T-helper 9 cell (primary cell): ENCODE measurements around the gene PI4K2B.
"Not testable (repeated sequence)": the region's sequence is repeated elsewhere in the genome, so short reads cannot be mapped to it uniquely, and the experiment has no call there.

Experiments
- DNase-seq: peaks from one replicate; pipeline ENCODE4 v3.0.0-alpha.2; 2020

PI4K2B gene

DNA sequence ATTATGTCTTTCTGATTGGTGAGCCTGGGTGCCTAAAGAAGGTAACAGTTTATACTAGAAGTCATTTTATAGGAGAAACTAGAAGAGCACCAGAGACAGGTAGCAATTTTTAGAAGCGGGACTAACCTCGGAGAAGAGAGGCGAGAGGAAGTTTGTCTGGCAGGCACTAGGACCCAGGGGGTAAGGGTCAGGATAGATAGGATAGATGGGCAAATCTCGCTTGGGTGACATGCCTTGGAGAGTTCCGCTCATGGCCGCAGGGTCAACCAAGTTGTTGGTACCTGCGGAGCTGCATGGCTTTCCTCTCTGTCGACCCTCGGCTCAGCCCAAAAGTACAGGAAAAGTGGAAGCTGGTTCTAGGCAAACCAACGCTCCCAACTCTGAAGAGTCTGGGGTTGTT lies 11.3 kb downstream of the PI4K2B start:
- no peak for DNase-seq

- DNase-seq, result no peak
These were observed 13.1 kb downstream of the PI4K2B start for GRCh38 chr4:25246680-25247611.

GRCh38 chr4:25248875-25249274 lies 15.0 kb downstream of the PI4K2B start:
- not testable (repeated sequence) for DNase-seq

- not testable (repeated sequence) for DNase-seq
These were observed 15.7 kb downstream of the PI4K2B start for GRCh38 chr4:25249494-25249893.

- no peak for DNase-seq
These were observed 18.6 kb downstream of the PI4K2B start for GRCh38 chr4:25252230-25253070.

GRCh38 chr4:25253071-25253445 lies 19.2 kb downstream of the PI4K2B start:
- DNase-seq, result no peak

DNA sequence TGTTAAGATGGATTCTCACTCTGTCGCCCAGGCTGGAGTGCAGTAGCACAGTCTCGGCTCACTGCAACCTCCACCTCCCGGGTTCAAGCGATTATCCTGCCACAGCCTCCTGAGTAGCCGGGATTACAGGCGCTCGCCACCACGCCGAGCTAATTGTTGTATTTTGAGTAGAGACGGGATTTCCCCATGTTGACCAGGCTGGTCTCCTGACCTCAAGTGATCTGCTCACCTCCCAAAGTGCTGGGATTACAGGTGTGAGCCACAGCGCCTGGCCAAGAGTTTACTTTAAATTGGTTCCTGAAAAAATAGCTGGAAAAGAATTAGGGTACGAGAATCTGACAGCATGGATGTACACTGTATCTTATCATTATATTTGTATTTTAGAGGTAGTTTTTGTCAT lies 20.0 kb downstream of the PI4K2B start:
- DNase-seq, result not testable (repeated sequence)

DNA sequence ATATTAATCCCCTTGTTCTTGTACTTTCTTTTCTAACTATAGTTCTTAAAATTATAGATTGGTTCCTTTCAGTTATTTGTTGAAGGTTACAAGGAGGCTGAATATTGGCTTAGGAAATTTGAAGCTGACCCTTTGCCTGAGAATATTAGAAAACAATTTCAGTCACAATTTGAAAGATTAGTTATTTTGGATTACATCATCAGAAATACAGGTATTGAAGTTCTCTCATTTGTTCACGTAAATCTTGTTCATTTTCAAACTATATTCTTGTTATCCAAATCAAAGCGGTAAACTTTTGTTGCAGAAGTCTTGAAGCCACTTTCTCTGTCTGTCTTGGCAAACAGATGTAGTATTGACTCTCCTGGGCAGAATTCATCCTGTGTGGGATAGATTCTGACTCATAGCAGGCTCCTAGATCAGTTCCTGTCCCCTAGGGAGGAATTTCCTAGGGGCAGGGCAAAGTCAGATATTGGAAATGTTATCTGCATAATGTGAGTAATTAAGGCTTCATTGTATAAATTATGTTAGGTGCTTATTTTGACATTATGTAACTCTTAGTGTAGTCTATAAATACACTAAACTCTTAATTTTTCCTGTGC lies 25.2 kb downstream of the PI4K2B start:
- DNase-seq, result no peak

- DNase-seq, result no peak
These were observed 38.0 kb downstream of the PI4K2B start for GRCh38 chr4:25271866-25272265.

DNA sequence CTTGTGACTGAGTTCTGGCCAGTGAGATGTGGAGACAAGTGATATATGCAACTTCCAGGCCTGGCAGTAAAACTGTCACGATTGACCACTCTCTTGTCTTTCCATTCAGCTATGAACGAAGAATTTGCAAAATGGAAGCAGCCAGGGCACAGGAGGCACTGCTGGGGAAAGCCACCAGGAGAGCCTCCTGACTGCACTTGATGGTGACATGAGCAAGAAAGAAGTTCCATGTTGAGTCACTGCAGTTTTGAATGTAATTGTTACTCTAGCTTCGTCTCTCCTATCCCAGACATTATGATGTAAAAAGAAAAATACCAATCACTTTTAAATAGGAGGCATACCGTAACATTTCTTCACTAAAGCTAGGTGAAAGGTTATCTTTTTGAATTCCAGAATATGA lies 46.4 kb downstream of the PI4K2B start:
- DNase-seq, result no peak

DNA sequence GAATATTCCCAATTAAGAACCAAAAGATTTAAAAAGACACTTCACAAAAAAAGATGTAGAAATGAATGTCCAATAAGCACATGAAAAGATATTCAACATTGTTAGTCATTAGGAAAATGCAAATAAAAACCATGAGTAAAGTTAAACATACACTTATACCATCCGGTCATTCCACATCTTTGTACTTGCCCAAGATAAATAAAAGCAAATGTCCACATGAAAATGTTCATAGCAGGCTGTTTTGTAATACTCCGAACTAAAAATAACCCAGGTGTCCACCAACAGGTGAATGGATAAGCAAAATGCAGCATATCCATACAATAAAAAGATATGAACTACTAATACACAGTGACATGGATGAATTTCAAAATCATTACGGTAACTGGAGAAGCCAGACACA lies 50.1 kb downstream of the PI4K2B start:
- no peak for DNase-seq

DNA sequence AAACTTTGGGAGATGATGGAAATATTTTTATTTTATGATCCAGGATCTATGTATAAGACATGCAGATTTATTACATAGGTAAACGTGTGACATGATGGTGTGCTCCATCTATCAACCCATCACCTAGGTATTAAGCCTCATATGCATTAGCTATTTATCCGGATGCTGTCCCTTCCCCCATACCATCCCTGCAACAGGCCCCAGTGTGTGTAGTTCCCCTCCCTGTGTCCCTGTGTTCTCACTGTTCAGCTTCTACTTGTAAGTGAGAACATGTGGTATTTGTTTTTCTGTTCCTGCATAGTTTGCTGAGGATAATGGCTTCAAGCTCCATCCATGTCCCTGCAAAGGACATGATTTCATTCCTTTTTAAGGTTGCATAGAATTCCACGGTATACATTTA lies 50.6 kb downstream of the PI4K2B start:
- DNase-seq, result no peak

DNA sequence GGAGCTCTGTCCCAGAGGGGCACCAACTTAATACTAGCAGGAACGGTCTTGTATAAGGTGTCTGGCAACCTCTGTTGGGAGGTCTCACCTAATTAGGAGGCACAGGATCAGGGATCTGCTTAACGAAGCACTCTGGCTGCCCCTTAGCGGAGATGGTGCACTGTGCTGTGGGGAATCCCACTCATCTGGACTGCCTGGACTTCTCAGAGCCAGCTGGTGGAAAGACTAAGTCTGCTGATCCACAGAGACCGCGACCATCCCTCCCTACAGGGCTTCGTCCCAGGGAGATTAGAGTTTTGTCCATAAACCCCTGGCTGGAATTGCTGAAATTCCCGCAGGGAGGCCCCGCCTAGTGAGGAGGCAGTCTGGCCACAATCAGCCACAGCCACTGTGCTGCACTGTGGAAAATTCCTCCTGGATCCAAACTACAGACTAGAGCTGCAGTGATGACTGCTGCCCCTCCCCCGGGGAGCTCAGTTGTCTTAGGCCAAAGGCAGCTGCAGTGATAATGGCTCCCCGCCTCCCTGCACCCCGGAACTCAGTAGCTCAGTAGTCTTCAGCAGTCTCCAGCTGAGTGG lies 56.7 kb downstream of the PI4K2B start:
- no peak for DNase-seq

DNA sequence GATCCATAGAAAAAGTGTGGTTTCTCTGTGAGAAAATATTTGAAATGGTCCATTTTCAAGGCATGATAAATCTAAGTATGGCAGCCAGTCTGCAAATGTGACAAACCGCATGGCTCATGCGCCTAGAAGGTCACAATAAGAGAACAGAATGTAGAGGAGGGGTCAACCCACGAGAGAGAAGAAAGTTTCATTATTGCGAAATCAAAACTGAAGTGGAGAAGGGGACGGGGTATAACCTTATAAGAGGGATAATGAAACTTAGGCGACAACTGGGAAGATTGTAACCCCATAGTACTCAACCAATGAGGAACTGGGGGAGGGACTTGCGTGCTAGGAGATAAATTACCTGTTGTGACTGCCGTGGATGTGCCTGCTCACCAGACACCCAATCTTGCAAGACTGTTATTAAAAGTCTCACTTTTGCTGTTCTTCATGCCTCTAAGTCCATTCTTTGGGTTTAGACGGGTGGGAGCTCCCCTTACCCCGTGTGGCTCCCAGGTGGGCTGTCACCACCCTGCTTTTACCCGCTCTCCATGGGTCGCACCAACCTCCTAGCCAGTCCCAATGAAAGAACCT lies 57.4 kb downstream of the PI4K2B start:
- DNase-seq, result no peak

GRCh38 chr4:25297528-25298242 lies 63.9 kb downstream of the PI4K2B start:
- no peak for DNase-seq

GRCh38 chr4:25299476-25300203 lies 65.8 kb downstream of the PI4K2B start:
- no peak for DNase-seq

- DNase-seq, result no peak
These were observed 67.6 kb downstream of the PI4K2B start for GRCh38 chr4:25301471-25301870.

GRCh38 chr4:25302626-25303025 lies 68.8 kb downstream of the PI4K2B start:
- DNase-seq, result no peak

GRCh38 chr4:25303578-25303977 lies 69.7 kb downstream of the PI4K2B start:
- DNase-seq, result no peak

DNA sequence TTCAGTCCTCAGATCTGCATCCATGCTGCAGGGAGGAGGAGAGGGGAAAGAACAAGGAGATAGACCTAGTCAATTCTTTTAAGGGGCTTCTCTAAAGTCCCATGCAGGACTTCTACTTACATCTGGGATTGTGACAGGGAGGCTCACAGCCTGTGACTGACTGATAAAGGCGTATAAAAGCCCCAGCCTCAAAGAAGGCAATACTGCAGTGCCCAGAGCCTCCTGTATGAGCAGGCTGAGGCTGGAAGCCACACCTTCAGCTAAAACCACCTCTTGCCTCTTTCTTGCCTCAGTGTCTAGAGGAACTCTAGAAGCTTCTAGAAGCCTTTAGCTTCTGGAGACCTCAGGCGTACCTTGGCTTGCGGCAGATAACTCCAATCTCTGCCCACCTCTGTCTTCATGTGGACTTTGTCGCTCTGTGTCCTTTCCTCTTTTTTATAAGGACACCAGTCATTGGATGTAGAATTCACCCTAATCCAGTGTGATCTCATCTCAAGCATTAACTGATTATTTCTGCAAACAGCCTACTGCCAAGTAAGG lies 72.8 kb downstream of the PI4K2B start:
- DNase-seq, result no peak

DNA sequence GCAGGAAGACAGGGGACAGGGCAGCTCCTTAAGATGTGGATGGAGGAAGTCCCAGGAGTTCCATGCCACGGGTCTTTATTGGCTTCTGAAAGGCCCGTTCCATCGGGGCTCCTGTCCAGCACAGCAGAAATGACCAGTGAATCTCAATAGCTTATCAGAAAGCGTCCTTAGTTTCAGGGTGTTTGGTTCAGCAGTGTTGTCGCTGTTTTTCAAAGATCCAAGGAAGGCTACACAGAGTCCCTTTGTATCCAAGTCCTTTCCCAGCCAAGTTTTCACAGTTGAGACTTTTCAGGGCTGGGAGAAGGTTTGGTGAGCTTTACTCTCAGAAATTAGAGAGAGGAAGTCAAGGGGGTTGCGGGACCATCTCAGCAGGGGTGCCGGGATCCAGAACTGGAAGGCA lies 73.8 kb downstream of the PI4K2B start:
- no peak for DNase-seq
